ENCODE results near the gene ZNF605.
"Not testable (repeated sequence)": the region's sequence is repeated elsewhere in the genome, so short reads cannot be mapped to it uniquely, and the experiment has no call there.

Gene ZNF605

GRCh38 chr12:132956011-132956788, at the start of gene ZNF605:
ZNF605 (minus strand) TSS chr12:132956306; CDS start chr12:132945635, 10,671 bp downstream.
- DNase-seq, result peak; percentile 49 to 73 (median 64)

GRCh38 chr12:132998741-132999140, 42.6 kb upstream of the ZNF605 start:
- no peak for DNase-seq

GRCh38 chr12:132986885-132987225, 30.7 kb upstream of the ZNF605 start:
- DNase-seq, result no peak

GRCh38 chr12:132986001-132986884, 30.1 kb upstream of the ZNF605 start, which contains the start of gene ZNF26:
ZNF26 (plus strand) TSS chr12:132986367; CDS start chr12:132986841, 474 bp downstream.
- peak; percentile 59 to 79 (median 69) for DNase-seq

- DNase-seq, result not testable (repeated sequence)
These were observed 20.8 kb upstream of the ZNF605 start for GRCh38 chr12:132976870-132977269.

DNA sequence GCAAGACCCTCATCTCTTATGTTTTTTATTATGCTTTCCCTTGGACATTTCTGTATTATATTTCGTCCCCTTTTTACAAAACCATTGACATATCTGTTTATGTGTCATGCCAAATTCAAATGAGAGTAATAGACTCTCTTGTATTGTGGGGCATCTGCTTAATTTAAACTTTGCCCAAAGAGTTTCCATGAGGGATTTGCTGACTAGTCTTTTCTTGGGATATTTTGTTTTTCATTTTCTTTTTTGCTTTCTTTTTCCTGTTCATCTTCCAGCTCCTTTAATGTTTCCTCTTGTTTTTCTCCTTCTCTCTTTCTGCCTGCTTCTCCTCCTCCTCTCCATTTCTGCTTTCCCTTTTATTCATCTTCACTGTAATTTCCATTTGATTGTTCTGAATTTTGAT, 16.3 kb upstream of the ZNF605 start:
- DNase-seq, result no peak

DNA sequence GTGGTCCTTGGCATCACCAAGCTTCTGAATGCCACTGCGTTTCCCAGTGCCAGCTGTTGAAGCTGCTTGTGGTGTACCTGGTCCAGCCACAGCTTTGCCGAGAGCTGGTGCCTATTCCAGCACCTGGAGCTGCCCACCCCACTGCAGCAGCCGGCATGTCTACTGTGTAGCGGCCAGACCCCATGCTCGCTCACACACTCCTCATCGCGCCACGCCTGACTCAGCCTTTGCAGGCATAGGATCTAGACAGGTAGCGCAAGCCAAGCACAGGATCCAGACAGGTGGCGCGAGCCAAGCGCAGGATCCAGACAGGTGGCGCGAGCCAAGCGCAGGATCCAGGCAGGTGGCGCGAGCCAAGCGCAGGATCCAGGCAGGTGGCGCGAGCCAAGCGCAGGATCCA, 11.6 kb upstream of the ZNF605 start:
- DNase-seq, result no peak

- no peak for DNase-seq
These were observed 10.7 kb upstream of the ZNF605 start for GRCh38 chr12:132966676-132967415.

DNA sequence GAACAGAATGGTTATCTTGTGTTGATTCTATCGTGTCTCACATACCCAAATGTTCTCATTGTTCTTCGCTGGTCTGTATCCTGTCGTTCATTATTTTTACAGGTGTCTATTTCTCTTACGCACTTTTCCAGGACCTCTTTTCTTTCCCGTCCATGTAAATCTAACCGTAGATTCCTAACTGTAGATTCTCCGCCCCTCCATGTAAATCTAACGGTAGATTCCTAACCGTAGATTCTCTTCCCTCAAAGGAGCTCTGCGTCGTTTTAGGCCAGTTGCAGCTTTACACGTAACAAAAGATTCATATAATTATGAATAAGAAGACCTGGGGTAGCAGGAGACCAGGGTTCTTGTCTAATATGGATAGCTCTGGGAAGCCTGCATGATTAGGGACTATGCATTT, 9.7 kb upstream of the ZNF605 start:
- DNase-seq, result no peak

DNA sequence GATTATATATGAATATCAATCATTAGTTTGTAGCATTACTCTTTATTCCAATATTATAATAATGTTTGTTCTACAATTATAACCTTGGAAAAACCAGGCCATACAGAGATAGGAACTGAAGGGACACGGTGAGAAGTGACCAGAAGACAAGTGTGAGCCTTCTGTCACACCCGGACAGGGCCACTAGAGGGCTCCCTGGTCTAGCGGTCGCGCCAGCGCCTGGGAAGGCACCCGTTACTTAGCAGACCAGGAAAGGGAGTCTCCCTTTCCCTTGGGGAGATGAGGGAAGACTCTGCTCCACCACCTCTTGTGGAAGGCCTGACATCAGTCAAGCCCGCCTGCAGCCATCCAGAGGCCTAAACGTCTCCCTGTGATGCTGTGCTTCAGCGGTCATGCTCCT, 7.8 kb upstream of the ZNF605 start:
- not testable (repeated sequence) for DNase-seq

GRCh38 chr12:132961790-132962189, 5.7 kb upstream of the ZNF605 start:
- DNase-seq, result not testable (repeated sequence)

- no peak for DNase-seq
These were observed 754 bp downstream of the ZNF605 start for GRCh38 chr12:132955094-132956010.

DNA sequence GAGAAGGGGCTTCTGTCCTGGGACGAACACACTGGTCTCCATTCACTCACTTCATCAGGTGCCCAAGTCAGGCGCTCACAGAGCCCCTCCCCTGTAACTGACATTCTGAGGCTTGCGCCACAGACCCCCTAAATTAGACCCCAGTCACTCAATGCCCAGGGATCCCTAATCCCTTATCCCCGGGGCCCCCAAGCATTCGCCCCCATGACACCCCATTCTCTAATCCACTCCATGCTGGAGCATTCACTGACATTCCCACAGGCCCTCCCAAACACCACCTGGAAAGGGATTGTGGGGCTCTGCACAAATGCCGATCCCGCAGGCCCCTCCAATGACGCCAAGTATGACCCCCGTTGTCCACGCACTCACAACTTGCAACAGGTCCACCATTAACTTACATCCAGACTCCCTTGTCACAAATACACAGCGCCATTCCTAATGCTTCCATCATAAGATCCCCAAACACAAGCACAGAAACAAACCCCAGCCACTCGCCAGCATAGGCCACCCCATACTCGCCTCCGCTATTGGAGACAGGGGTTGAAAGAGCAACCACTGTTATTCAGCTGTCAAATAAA, 1.5 kb downstream of the ZNF605 start:
- no peak for DNase-seq

- DNase-seq, result no peak
These were observed 2.3 kb downstream of the ZNF605 start for GRCh38 chr12:132953771-132954170.

- no peak for DNase-seq
These were observed 3.0 kb downstream of the ZNF605 start for GRCh38 chr12:132953163-132953425.

DNA sequence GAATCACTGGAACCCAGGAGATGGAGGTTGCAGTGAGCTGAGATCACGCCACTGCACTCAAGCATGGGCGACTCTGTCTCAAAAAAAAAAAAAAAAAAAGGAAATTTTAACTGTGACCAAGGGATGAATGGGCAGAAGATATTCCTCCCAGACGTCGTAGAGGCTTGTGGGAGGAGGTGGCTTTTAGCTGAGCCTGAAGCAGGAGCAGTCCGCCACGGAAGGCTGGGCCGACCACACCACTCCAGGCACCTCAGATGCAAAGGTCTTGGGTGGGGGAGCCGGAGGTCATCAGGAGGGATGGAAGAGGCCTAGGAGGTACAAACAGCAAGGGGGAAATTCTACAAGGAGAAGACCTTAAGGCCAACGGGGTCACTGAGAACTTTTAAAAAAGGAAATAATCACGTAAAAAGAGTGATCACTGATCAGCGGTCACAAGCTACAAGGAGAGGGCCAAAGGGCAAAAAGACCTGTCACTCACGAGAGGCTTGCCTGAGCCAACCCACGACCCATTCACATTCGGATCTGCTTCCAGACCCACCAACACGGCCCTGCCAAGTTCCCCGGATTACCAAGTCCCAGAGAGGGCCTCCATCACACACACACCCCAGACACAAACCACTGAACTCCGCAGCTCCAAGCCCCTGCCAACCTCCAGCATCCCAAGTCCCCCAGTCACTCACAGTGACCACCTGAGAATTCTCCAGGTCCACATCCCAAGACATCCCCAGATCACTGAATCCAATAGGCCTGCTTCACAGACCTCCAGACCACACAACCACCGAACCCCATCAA, 3.5 kb downstream of the ZNF605 start:
- no peak for DNase-seq

- no peak for DNase-seq
These were observed 4.5 kb downstream of the ZNF605 start for GRCh38 chr12:132951649-132952048.

- DNase-seq, result no peak
These were observed 5.1 kb downstream of the ZNF605 start for GRCh38 chr12:132950844-132951535.

DNA sequence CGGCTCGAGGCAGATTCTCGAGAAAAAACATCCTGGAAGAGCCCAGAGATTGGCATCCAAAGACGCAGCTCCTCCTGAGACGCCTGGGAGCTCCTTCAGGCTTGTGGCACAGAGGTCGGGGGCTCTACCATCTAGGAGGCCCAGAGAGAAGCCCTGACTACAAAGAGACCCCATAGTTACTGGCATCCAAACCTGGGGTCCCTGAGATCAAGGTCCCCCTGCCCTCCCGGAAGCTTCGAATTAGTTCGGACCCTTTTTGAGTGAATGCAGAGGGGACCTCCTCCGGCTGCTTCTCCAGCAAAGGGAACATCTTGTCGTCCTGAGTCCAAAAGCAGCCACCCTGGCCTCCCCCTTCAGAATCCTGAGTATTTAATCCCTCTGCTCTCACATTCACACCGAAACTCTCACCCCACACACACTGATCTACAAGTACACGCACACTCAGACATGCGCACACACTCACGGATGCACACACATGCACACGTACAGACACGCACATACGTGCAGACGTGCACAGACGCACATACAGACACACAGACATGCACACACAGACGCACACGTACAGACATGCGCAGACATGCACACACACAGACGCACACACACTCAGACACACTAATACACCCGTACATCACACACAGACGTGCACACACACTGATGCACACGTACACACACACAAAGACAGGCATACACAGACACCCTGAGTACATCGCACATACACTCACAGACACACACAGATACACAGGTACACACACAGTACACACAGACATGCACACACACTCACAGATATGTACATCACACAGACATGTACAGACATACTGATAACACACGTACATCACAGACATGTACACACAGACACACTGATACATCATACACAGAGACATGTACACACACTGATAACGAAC, 5.9 kb downstream of the ZNF605 start:
- DNase-seq, result no peak
